ENCODE results near the gene ZNF19. TPM values are rescaled to one million over a fixed set of nuclear protein-coding genes. Genes with fewer than 3 reads are reported as not detected.

The ZNF19 gene
- total and polyA plus RNA-seq, 2 of the 8 experiments (the other 6 are each of a cell fraction or from before 2014, with no cell fraction given), result 1.5 to 3.5 TPM

GRCh38 chr16:71449020-71449419 lies 40.1 kb downstream of the ZNF19 start:
- Histone ChIP-seq H2BK5ac (ENCODE audit: low read depth, low read length) (no peak overlapping the region), H3K23me2 (ENCODE audit: low read depth, low read length) (peaks cover 1% of the 10 kb centered on the region; the same call in 1 of the 2 replicates), H4K91ac (replicated peaks; ENCODE audit: insufficient read length, low read length) (no peak overlapping the region), H2BK12ac (ENCODE audit: low read depth, low read length) (no peak overlapping the region), H4K8ac (ENCODE audit: extremely low read depth, insufficient read depth, low read length) (no peak overlapping the region), H2AFZ (ENCODE audit: low read length) (no peak overlapping the region), H3K4me1 (replicated peaks in 1 of 4; ENCODE audit: control insufficient read depth in 3 of 4, insufficient read depth in 4 of 4, low read length in 3 of 4) (no peaks in the 10 kb centered on the region), H3K4ac (replicated peaks; ENCODE audit: insufficient read length, low read depth, low read length) (no peak overlapping the region), H3K14ac (ENCODE audit: insufficient read length) (no peak overlapping the region), H3K4me3 (ENCODE audit: extremely low read depth in 1 of 4, insufficient read depth in 2 of 4, low read depth in 3 of 4, low read length in 4 of 4) (peak overlapping the region in 1 of 4 experiments; percentile 23; a peak in 1 of 8 replicates), H3K9ac (replicated peaks in 1 of 4; ENCODE audit: extremely low read depth in 1 of 4, low read depth in 3 of 4, low read length in 3 of 4) (no peak overlapping the region), H2AK5ac (ENCODE audit: low read depth, low read length) (no peak overlapping the region), H4K5ac (ENCODE audit: insufficient read length, low read depth, low read length) (no peak overlapping the region), H2BK120ac (replicated peaks; ENCODE audit: low read depth, low read length) (no peak overlapping the region), H2BK15ac (ENCODE audit: low read length) (no peak overlapping the region), H3K23ac (ENCODE audit: insufficient read length) (no peak overlapping the region), H3K18ac (ENCODE audit: extremely low read depth, low read length) (no peak overlapping the region), H3K36me3 (ENCODE audit: control insufficient read depth in 2 of 4, insufficient read depth in 4 of 4, low read length in 3 of 4) (peaks cover 6 to 64% (median 29%) of the 10 kb centered on the region in 4 experiments; a peak in 7 of 8 replicates), H3K79me1 (ENCODE audit: low read depth, low read length) (no peaks in the 10 kb centered on the region), H3K4me2 (ENCODE audit: insufficient read depth in 1 of 2, low read depth in 2 of 2, low read length in 2 of 2) (no peak overlapping the region), H4K20me1 (replicated peaks in 1 of 2; ENCODE audit: control insufficient read depth in 1 of 2, insufficient read depth in 2 of 2, low read length in 2 of 2) (no peaks in the 10 kb centered on the region), H3K56ac (replicated peaks; ENCODE audit: insufficient read length, low read depth, low read length) (no peak overlapping the region), H3K79me2 (ENCODE audit: control insufficient read depth in 1 of 2, insufficient read depth in 2 of 2, low read length in 2 of 2) (no peaks in the 10 kb centered on the region), H3K27ac (ENCODE audit: low read depth, low read length) (no peak overlapping the region), H3K9me3 (ENCODE audit: insufficient read depth in 2 of 2, low read depth in 1 of 2, low read length in 1 of 2) (peaks cover 58% of the 10 kb centered on the region in 2 experiments), H2BK20ac (ENCODE audit: low read length) (no peak overlapping the region), H3K27me3 (replicated peaks in 1 of 4; ENCODE audit: control insufficient read depth in 3 of 4, extremely low read depth in 1 of 4, insufficient read depth in 3 of 4, low read length in 3 of 4) (no peaks in the 10 kb centered on the region)
- DNase-seq (ENCODE audit: low read depth in 1 of 2, low spot score in 2 of 2), result no peak
- WGBS, 2 experiments (ENCODE audit: extremely low coverage in 1 of 2, insufficient coverage in 1 of 2, insufficient read length in 1 of 2, insufficient replicate concordance in 2 of 2, low coverage in 1 of 2, low lambda C conversion rate in 2 of 2, missing lambda C conversion rate in 1 of 2), result 89% methylated on average over 3 of the region's 3 CpGs; no CpG with 5 or more reads in 1 of the 2 experiments
- CTCF ChIA-PET (ENCODE audit: partially characterized antibody), result interaction anchor here (1.3 to 1.9 kb wide), 2 partner anchors 31 to 50 kb away, joined by 3 to 7 read pairs; no protein-coding TSS in a partner anchor
- FAIRE-seq, result no peak
- POLR2A ChIA-PET (ENCODE audit: partially characterized antibody), result interaction anchor here (1.8 kb wide), 1 partner anchor 11 kb away, joined by 7 read pairs; no protein-coding TSS in a partner anchor
- TF ChIP-seq KDM1A (IDR thresholded peaks at IDR 0.05; ENCODE audit: borderline replicate concordance, low read length), result peak; percentile 45; the same call in 1 of the 2 replicates
- no peak for TF ChIP-seq BACH1 (IDR thresholded peaks at IDR 0.05; ENCODE audit: low read length)

All from H1 (cell line).